ENCODE results near the gene CCDC184.
"Not testable (repeated sequence)": the region's sequence is repeated elsewhere in the genome, so short reads cannot be mapped to it uniquely, and the experiment has no call there.

Gene CCDC184

DNA sequence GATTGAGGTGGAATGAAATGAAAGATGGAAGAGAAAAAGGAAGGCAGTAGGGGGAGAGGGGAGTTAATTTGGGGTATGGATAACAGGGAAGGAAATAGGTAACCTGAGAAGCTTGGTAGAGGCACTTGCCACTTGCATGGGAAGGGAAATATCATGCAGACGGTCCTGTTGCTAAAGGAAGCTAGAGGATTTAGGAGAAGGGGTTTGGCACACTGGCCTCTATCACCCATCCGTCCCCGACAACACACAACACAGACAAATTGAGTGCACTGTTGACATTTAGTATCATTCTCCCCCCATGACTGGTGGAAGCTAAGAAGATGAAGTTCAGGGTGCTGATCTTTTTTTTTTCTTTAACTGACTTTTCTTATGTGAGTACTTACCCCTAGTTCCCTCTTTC is 17.6 kb downstream of the CCDC184 start:
- peak overlapping the region; percentile 100 for H3K27ac ChIP-seq

DNA sequence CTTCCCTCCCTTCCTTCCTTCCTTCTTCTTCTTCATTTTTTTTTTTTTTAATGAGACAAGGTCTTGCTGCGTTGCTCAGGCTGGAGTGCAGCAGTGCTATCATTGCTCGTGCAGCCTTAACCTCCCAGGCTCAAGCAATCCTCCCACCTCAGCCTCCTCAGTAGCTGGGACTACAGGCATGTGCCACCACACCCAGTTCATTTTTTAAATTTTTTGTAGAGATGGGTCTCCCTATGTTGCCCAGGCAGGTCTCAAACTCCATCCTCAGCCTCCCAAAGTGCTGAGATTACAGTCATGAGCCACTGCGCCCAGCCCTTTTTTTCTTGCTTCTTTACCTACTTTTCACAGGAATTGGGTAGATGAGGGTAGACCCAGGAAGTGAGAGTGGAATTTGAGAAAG is 18.1 kb downstream of the CCDC184 start:
- no peak overlapping the region for H3K4me2 ChIP-seq (ENCODE audit: low read length)
- no peak overlapping the region for H3K9ac ChIP-seq
- H3K4me1 ChIP-seq: peaks cover 25% of the 10 kb centered on the region
- no peak overlapping the region for H2AFZ ChIP-seq
- no peak overlapping the region for H3K4me3 ChIP-seq (ENCODE audit: low read depth, low read length)
- peaks cover 3% of the 10 kb centered on the region for H3K9me3 ChIP-seq (ENCODE audit: control insufficient read depth, low read length)
- no peaks in the 10 kb centered on the region for H3K27me3 ChIP-seq (ENCODE audit: control insufficient read depth, insufficient read depth, low read length)
- no peaks in the 10 kb centered on the region for H3K36me3 ChIP-seq (ENCODE audit: control insufficient read depth, insufficient read depth, low read length)
- TF ChIP-seq, protein P1, sequence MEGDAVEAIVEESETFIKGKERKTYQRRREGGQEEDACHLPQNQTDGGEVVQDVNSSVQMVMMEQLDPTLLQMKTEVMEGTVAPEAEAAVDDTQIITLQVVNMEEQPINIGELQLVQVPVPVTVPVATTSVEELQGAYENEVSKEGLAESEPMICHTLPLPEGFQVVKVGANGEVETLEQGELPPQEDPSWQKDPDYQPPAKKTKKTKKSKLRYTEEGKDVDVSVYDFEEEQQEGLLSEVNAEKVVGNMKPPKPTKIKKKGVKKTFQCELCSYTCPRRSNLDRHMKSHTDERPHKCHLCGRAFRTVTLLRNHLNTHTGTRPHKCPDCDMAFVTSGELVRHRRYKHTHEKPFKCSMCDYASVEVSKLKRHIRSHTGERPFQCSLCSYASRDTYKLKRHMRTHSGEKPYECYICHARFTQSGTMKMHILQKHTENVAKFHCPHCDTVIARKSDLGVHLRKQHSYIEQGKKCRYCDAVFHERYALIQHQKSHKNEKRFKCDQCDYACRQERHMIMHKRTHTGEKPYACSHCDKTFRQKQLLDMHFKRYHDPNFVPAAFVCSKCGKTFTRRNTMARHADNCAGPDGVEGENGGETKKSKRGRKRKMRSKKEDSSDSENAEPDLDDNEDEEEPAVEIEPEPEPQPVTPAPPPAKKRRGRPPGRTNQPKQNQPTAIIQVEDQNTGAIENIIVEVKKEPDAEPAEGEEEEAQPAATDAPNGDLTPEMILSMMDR (IDR thresholded peaks at IDR 0.05): no peak
- no peak overlapping the region for H3K27ac ChIP-seq
- H3K79me2 ChIP-seq: peaks cover 30% of the 10 kb centered on the region

More for the DNA sequence above, 17.6 kb downstream of the CCDC184 start:
- Histone ChIP-seq H3K79me2 (peaks cover 30% of the 10 kb centered on the region), H3K4me2 (ENCODE audit: low read length) (no peak overlapping the region), H3K27me3 (ENCODE audit: control insufficient read depth, insufficient read depth, low read length) (no peaks in the 10 kb centered on the region), H3K9ac (no peak overlapping the region), H3K36me3 (ENCODE audit: control insufficient read depth, insufficient read depth, low read length) (no peaks in the 10 kb centered on the region), H2AFZ (no peak overlapping the region), H3K4me1 (peaks cover 25% of the 10 kb centered on the region), H3K4me3 (ENCODE audit: low read depth, low read length) (no peak overlapping the region), H3K9me3 (ENCODE audit: control insufficient read depth, low read length) (peaks cover 3% of the 10 kb centered on the region)
- TF ChIP-seq, protein P1 (IDR thresholded peaks at IDR 0.05): no peak

DNA sequence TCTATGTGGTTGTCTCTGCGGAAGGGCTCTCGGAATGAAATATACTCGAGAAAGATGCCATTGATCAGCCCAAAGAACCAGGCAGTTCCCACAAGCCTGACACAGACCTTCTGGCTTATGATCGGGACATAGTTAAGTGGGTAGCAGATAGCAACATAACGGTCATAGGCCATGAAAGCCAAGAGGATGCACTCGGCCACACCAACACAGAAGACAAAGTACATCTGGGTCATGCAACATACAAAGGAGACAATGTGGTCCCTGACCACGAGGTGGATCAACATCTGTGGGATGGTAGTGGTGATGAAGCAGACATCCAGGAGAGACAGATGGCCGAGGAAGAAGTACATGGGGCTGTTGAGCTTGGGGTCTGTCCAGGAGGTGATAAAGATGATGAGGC is 19.3 kb downstream of the CCDC184 start:
- peaks cover 18% of the 10 kb centered on the region for H3K4me1 ChIP-seq
- no peak overlapping the region for H3K4me3 ChIP-seq (ENCODE audit: low read depth, low read length)
- H2AFZ ChIP-seq: no peak overlapping the region
- H3K27ac ChIP-seq: no peak overlapping the region
- no peak overlapping the region for H3K4me2 ChIP-seq (ENCODE audit: low read length)
- no peaks in the 10 kb centered on the region for H3K36me3 ChIP-seq (ENCODE audit: control insufficient read depth, insufficient read depth, low read length)
- H3K79me2 ChIP-seq: peaks cover 33% of the 10 kb centered on the region
- H3K9me3 ChIP-seq (ENCODE audit: control insufficient read depth, low read length): peaks cover 3% of the 10 kb centered on the region
- TF ChIP-seq, protein P1 (IDR thresholded peaks at IDR 0.05): no peak
- H3K9ac ChIP-seq: no peak overlapping the region
- H3K27me3 ChIP-seq (ENCODE audit: control insufficient read depth, insufficient read depth, low read length): no peaks in the 10 kb centered on the region

DNA sequence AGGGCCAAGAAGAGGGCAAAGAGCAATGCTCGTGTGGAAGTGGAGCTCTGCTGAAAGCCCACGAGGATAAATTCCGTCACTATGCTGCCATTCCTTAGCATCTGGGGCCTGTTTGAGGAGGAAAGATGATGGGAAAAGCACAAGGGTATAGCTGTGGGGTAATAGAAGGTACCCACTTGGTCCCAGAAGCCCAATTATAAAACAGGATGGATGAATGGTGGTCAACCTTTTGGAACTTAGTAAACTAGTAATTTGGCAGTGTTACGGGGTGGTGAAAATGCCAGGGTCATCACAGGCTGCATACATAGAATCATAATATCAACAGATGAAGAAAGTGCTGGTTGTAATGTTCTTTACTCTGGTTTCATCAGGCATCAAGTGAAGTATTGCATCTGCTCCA is 19.7 kb downstream of the CCDC184 start, which contains the start of gene OR10AD1:
Gene OR10AD1 (minus strand): TSS at position 101 of the 400 bp plus-strand sequence. CDS start 0 bp downstream, at position 101.
- Histone ChIP-seq H3K36me3 (ENCODE audit: control insufficient read depth, insufficient read depth, low read length) (no peaks in the 10 kb centered on the region), H3K27me3 (ENCODE audit: control insufficient read depth, insufficient read depth, low read length) (no peaks in the 10 kb centered on the region), H3K4me2 (ENCODE audit: low read length) (no peak within 1 kb of the TSS), H3K79me2 (peaks cover 33% of the 10 kb centered on the region), H3K4me3 (ENCODE audit: low read depth, low read length) (no peak within 1 kb of the TSS), H3K9ac (no peak within 1 kb of the TSS), H3K27ac (no peak within 1 kb of the TSS), H2AFZ (no peak within 1 kb of the TSS), H3K9me3 (ENCODE audit: control insufficient read depth, low read length) (peaks cover 3% of the 10 kb centered on the region), H3K4me1 (peaks cover 17% of the 10 kb centered on the region)
- TF ChIP-seq, protein P1 (IDR thresholded peaks at IDR 0.05): no peak

DNA sequence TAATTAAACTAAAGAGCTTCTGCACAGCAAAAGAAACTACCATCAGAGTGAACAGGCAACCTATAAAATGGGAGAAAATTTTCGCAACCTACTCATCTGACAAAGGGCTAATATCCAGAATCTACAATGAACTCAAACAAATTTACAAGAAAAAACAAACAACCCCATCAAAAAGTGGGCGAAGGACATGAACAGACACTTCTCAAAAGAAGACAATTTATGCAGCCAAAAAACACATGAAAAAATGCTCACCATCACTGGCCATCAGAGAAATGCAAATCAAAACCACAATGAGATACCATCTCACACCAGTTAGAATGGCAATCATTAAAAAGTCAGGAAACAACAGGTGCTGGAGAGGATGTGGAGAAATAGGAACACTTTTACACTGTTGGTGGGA is 26.1 kb downstream of the CCDC184 start:
- not testable (repeated sequence) for H3K27me3 ChIP-seq (ENCODE audit: control insufficient read depth, insufficient read depth, low read length); H3K4me2 ChIP-seq (ENCODE audit: low read length); H3K36me3 ChIP-seq (ENCODE audit: control insufficient read depth, insufficient read depth, low read length); H2AFZ ChIP-seq; H3K9ac ChIP-seq; H3K4me3 ChIP-seq (ENCODE audit: low read depth, low read length); H3K9me3 ChIP-seq (ENCODE audit: control insufficient read depth, low read length); H3K27ac ChIP-seq; H3K79me2 ChIP-seq; H3K4me1 ChIP-seq
